PC-3 (cell line): ENCODE results near the gene SNRPA1.

ENCODE experiments used
- CTCF ChIP-seq: fragments of 300-600 bp; sonication (generic); conservative IDR thresholded peaks from 2 replicates; pipeline ENCODE4 v1.5.1; 2017; ENCODE audit warnings: antibody characterized with exemption, low read depth, mild to moderate bottlenecking, low read length
- EZH2 ChIP-seq: fragments of 300-600 bp; sonication (generic); IDR thresholded peaks from one replicate; pipeline ENCODE4 v1.6.1; 2017; ENCODE audit warnings: antibody characterized with exemption, mild to moderate bottlenecking, low read length; ENCODE audit not compliant: unreplicated experiment

- TF ChIP-seq CTCF = no peak
- TF ChIP-seq EZH2 = no peak
Observed at GRCh38 chr15:101240358-101240757, 54.7 kb downstream of the SNRPA1 start.
